ENCODE data around the gene RNGTT.

The RNGTT gene

DNA sequence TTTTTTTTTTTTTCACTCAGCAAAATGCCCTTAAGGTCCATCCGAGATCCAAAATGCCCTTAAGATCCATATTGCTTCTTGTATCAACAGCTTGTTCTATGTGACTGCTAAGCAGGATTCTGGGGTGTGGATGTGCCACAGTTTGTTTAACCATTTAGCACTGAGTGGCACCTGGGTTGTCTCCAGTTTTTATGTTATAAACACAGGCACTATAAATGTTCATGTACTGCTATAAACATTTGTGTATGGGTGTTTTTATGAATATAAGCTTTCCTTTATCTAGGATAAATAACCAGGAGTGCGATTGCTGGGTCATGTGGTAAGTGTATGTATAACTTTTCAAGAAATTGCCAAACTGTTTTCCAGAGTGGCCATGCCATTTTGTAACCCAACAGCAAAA is 386.0 kb downstream of the RNGTT start:
- no peak for DNase-seq

DNA sequence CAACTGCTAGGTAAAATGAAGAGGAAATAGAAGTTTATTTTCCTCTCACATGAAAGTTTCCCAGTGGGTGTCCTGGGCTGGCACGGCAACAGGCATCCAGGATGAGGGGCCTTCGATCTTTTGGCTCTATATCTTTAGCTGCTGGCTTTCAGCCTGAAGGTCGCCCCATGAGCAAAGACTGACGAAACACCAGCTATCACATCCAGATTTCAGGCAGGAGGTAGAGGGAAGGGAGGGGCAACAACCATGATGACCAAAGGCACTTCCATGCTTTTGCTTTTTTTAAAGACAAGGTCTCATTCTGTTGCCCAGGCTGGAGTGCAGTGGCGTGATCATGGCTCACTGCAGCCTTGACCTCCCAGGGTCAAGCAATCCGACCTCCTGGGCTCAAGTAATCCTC is 387.9 kb downstream of the RNGTT start:
- DNase-seq = no peak

DNA sequence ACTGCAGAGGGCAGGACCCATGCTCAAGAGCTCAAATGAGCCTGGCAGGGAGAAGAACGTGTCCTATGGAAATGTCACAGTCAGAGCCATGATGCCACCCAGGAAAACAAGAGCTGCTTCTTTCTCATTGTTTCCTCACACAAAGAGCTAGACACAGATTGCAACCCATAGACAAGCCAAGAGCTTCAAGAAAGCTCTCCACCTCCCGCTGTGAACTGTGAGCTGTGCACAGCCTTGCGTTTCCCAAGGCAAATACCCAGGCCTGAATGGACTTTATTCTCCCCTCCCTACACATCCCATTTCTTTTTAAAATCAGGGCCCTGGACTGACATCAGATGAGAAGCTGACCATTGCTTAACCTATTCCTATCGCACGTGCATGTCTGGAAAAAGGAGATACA is 388.8 kb downstream of the RNGTT start:
- no peak for DNase-seq

DNA sequence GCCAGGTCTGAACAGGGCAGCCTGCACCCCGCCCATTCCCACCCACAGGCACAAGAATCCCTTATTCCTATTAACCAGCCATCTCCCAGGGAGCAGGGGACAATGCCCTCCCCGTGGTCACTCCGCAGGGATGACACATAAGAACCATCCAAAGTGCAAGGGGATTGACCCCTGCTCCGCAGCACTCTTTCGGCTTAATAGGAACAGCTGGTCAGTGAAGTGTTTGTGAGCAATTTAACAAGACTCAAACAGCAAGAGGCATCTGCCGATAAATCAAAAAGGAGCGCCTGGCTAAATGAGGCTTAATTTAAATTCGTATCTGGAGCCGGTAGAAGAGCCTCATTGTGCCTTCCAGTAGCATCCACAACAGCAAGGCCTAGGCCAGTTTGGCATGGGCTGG is 389.4 kb downstream of the RNGTT start:
- DNase-seq = no peak

DNA sequence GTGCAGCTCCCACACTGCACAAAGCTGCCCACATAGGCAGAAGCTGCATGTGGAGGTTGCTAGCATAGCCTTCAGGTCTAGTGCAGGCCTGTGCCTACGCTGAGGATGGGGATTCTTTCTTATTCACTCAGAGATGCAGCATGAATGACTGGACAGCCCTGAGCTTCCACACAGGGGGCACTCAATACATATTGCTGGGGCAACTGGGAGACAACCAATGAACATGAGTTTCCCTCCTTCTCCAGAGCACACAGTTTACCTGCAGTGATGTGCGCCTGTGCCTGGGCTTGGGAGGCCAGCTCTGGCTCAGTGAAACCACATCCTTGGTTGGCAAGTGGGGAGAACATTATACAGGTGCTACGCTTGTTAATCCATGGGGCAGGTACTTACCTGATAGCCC is 389.9 kb downstream of the RNGTT start:
- no peak for DNase-seq

DNA sequence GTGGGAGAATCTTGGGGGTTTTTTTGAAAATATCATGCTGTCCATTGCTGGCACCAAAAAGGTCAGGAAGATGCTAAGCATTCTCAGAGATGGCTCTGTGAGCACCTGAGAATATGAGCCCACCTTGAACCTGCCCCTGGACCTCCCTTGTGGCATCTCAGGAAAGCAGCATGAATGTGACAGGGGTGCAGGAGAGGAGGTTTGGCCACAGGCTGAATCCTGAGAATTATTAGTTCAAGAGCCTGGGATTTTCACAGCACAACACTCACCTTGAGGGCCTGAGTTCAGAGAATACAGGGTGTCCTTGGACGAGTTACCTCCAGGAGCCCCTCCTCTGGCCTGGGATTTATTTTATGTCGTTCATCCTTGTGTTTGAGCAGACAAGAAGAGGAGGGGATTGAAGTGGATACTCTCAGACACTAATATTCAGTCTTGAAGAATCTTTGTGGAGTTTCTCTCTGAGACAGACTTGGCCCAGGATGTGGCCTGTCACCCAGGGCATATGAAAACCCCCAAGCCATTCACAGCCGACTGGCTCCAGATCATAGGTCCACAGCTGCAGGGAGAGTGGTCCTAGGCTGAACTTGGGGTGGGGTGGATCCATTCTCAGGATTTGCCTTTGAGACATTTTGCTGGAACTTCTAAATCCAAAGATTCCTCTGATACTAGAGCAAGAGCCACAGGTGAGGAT is 390.8 kb downstream of the RNGTT start:
- no peak for DNase-seq

DNA sequence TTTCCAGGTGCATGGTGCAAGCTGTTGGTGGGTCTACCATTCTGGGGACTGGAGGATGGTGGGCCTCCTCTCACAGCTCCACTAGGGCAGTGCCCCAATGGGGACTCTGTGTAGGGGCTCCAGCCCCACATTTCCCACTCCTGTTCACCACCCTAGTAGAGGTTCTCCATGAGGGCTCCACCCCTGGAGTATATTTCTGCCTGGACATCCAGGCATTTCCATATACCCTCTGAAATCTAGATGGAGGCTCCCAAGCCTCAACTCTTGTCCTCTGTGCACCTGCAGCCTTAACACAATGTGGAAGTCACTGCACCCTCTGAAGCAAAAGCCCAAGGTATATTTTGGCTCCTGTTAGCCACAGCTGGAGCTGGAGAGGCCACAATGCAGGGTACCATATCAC is 393.5 kb downstream of the RNGTT start:
- DNase-seq = no peak

DNA sequence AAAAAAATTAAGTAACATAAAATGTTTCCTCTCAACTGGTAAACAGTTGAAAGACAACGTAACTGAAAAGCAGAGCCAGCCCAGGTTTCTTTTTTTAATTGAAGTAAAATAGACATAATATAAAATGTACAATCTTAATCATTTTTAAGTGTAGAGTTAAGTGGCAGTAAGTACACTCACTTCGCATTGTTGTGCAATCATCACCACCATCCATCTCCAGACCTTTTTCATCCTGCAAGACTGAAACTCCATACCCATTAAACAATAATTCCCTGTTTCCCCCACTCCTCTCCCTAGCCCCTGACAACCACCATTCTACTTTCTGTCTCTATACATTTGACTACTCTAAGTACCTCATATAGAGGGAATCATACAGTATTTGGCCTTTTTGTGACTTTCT is 395.7 kb downstream of the RNGTT start:
- no peak for DNase-seq

DNA sequence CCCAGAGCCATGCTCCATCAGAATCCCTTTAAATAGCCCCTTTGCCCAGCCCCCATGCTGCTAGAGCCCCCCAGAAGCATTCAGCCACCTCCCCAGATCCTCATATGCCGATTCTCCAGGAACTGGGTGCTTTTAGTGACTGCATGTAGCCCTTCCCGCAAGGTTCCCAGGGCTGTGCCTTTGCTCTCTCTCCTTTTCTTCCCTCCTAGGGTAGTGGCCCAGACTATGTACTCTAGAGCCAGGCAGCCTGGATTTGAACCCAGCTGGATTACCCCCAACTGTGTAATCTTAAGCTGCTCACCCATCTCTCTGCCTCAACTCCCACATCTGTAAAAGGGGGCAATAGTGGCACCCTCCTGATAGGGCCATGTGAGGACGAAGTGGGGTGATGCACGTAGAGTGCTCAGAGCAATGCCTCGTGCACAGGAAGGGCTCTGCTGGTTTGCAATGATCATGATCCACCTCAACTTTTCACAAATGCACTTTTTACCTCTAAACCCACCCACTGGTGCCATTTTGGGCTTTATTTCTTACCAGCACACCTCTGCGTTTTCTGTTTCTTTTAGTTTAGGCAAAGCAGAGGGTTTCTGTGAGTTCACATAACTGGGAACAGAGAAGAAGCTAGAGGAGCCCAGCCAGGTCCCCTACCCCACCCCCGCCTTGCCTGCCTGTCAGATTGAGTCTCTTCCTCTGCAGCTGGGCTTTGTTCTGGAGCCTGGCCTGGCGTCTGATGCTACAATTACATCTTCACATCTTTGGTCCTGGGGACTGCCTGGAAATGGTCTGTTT is 396.5 kb downstream of the RNGTT start:
- no peak for DNase-seq

DNA sequence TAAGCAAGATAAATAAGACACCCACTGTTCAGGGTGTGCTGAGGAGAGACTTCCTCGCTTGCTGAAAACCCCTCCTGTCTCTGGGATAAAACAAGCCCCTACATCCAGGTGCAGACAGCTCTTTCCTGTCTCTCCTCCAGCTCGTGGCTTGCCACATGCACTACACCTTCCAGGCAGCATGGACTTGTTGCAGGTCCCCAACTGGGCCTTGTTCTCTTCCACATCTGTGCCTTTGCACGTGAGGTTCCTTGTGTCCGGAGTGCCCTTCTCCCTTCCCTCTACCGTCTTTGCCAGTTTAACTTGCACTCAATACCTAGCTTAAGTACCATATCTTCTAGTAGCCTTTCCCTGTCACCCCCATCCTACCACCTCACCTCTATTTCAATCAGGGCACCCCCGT is 397.6 kb downstream of the RNGTT start:
- no peak for DNase-seq

DNA sequence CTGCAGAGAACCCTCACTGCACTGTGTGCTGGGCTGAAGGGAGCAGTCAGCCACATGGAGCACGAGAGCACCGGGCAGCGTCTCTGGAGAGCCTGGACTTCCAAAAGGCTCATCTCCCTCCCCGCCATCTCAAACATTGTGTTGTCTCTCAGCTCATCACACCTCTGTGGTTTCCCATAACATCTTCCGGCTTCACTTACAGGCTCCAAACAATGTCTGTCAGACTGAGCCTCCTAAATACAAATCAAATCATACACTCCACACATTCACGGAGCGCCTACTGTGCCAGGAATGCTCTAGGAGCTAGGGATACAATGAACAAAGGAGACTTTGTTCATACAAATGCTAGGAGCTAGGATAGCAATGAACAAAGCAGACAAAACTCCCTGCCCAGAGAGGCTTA is 398.0 kb downstream of the RNGTT start:
- no peak for DNase-seq

DNA sequence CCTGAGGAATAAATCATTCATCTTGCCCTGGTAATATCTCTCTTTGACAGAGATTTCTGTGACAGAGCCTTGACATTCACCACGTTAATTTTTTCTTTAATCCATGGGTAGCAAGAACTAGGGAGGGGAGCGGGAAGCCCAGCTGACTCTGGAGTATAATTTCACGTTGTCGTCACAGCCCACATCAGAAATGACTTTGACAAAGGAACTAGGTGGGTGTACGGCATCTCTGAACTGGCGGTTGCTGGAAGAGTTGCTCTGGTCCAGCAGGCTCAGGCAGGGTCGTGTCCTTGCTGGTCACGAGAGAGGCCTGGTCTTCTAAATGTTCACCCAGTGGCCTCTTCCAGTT is 400.2 kb downstream of the RNGTT start:
- DNase-seq = no peak

DNA sequence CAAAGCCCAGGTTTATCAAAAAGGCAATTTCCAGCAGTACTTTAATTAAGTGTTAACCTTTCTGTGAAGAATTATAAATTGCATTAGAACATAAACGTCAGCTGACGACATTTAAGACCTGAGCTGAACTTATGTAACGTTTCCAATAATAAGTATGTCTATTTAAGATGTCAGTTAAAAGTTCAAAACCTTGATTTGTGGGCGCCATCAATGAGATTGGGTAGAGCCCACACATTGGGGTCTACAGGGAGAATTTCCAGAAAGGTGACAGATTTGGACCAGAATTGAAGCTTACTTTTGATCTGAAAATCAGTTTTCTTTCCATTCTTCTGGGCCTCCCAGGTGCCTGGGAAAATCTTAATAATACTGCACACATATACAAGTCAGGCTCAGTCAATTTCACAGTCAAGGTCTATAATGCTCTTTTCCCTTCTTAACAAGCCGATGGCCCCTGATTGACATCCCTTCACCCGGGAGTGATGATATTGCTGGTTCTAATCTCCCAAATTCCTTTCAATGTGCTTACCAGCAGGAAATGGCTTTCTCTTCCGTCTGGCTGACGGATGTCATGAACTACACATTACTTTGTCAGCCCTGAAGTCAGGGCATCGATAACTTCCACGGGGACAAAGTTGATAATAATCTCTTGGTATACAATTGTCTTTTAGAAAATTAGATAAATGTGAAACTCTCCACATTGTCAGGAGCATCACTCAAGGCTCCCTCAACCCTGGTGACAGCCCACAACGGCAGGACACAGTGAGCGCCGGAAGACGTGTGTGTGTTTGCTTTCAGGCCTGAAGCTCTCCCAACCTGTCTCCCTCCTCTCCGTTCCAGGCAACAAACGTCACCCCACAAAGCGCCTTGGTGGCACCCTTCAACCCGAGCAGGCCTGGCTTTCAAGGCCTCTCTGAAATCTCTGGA is 400.8 kb downstream of the RNGTT start:
- DNase-seq = no peak

DNA sequence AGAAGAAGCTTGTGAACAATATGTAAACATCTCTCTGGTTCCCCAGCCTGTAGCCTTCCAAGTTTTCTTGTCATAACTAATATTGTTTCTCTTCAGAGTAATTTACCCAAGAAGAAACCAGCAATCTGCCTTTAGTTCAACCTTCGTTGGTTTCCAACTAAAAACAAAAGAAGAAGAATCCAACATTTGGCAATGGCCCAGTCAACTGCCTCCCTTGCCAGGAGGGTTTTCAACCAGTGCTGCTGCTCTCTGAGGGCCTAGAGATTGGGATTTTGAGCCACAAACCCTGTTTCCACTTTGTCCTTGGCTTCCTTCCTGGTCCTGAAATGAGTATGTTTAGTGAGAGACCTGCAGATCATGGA is 401.5 kb downstream of the RNGTT start:
- DNase-seq = no peak

DNA sequence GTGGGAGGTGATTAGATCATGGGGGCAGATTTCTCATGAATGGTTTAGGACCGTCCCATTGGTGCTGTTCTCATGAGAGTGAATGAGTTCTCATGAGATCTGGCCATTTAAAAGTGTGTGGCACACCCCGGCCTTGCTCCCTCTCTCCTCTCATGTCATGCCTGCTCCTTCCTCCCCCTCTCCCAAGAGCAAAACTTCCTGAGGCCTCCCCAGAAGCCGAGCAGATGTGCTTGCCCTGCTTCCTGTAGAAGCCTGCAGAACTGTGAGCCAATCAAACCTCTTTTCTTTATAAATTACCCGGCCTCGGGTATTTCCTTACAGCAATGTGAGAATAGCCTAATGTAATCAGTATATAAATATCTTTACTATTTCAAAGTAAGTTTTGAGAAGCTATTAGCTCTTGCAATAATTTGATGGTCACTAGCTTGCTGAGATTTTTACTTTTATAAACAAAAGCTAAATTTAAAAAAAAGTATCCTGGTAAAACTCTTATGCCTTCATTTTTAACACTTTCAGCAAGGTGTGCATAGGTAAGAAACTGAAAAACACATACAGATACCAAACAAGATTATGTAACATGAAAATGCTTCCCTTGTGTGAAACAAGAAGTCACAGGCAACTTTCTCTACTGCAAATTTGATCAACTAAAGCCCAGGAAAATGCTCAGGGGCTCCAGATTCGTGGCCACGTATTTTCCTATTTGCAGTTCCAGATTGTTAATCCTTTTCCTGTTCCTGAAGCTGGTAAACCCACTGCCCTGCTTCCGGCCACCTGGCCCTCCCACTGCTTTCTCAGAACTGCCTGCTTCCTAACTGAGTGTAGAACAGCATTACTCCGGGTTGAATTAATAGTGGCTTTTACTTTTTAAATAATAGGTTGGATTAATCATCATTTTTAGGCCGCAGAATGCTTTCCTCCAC is 402.1 kb downstream of the RNGTT start:
- no peak for DNase-seq
